ENCODE data around the gene SLC39A3.

SLC39A3 gene

DNA sequence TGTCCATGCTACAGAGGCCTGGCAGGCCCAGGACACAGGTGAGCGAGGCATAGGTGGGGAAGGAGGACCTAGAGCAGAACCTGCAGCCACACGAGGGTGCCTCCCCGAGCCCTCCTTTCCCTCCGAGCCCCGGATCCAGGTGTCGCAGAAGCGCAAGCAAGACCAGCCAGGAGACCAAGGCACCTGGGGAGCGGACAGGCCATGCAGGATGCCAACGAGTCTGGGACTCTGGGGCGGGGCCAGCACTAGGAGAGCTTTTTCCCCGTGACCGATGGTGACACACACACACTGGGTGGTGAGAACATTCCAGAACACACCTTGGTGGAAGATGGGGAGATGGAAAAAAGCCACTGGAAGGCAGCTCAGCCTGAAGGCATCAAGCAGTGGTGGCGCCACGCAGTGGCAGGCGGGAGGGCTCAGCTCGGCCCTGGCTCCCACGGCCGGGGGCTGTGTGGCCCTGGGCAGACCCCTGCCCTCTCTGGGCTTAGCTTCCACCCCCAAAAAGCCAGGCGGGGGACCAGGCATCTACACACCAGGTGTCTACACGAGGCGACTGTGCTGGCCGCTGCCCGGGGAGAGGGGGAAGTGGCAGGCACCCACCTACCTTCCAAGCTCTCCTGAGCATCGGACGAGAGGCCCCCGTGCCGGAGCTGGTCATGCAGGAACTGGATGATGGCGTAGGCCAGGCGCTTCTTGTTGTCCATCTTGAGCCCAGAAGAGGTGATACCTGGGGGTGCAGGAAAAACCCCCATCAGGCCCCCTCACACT, 28.7 kb upstream of the SLC39A3 start:
- DNase-seq (ENCODE audit: low read depth) = no peak

DNA sequence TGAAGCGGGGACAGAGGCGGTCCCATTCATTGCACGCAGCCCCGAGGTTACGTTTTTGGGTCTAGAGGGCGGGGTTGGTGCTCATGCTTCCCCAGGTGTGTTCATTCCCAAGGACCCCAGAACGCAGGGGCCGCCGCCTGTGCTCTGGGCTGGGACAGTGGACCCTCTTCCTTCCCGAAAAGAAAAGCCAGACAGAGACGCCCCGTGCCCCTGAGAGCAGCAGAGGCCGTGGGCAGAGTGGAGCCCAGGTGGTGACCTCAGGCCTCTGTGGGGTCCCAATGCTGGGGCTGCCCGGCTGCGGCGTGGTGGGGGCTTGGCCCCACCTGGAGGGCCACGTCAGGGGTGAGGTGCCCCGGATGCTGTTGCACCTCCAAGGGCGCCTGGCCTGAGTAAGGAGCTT, 27.9 kb upstream of the SLC39A3 start:
- DNase-seq (ENCODE audit: low read depth) = no peak

DNA sequence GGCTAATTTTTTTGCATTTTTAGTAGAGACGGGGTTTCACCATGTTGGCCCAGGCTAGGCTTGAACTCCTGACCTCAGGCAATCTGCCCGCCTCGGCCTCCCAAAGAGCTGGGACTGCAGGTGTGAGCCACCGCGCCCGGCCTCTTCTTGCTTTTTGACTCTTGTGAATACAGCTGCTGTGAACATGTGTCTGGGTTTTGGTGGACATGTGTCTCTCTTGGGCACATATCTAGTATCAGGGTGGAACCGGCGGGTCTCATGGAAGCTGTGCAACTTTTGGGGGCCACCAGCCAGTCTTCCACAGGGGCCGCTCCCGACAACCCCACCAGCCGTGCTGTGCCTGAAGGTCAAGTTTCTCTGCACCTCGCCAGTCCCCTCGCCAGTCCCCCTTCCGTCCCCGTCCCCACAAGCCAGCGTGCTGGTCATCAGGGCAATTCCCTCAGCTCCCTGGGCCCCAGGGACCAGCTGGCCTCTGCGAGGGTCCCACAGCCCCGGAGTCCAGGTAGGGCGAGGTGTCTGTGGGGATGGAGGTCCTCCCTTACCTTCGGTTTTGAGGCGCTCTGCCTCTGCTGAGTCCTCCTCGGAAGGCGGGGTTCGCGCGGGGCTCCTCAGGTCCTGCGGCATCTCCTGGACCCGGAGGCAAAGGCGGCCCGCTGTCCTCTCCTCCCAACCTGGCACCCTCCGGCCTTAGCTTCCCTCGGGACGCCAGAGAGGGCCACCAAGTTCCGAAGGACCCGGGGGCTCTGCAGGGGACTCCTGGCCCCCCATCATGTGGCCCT, 27.0 kb upstream of the SLC39A3 start:
- no peak for DNase-seq (ENCODE audit: low read depth)

DNA sequence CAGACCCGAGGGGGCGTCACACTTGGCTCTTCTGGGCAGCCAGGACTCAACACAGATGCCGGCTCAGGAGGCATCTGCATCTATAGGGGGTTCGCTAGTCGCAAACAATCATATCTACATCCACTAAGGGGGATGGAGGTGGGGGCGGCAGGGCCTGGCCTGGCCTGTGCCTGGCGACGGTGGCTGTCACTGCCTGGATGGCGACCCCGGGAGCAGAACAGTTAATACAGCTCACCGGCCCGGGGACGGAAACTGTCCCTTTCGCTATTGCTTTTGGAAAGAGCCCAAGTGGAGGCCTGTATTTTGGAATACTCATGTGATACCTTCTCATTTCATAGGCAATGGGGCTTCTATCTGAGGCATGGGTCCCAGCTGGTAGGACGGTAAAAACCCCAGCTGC, 25.6 kb upstream of the SLC39A3 start:
- DNase-seq (ENCODE audit: low read depth) = no peak

DNA sequence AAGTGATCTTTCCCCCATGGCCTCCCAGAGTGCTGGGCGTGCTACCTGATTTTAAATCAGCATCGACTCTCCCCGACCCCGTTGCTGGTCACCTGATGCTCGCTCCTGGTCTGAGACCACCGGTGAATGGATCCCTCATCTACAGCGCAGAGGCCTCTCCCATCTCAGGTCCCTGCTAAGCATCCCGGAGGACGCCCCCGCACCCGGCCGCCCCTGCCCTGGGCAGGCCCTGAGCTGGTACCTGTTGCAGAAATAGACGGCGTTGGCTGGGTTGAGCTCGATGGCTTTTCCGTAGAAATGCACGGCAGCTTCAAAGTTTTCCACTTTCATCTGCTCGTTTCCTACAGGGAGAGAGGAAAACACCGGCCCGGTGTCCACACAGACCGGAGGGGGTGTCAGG, 25.1 kb upstream of the SLC39A3 start:
- DNase-seq (ENCODE audit: low read depth) = no peak

DNA sequence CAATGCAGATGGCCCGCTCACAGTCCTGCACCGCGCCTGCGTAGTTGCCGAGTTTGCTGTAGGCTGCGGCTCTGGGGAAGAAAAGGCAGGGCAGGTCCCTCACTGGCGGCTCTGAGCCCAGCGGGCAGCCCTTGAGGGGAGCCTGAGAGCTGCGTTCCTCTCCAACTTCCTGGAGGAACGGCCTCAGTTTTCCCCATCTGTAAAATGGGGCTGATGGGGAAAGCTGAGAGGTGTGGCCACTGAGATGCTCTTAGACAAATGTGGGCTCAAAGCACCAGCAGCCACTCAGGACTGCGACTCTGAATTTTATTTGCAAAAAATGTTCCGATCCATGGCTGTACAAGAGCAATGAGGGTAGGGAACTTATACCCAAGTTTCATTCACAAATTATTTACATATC, 23.9 kb upstream of the SLC39A3 start:
- DNase-seq (ENCODE audit: low read depth) = no peak

DNA sequence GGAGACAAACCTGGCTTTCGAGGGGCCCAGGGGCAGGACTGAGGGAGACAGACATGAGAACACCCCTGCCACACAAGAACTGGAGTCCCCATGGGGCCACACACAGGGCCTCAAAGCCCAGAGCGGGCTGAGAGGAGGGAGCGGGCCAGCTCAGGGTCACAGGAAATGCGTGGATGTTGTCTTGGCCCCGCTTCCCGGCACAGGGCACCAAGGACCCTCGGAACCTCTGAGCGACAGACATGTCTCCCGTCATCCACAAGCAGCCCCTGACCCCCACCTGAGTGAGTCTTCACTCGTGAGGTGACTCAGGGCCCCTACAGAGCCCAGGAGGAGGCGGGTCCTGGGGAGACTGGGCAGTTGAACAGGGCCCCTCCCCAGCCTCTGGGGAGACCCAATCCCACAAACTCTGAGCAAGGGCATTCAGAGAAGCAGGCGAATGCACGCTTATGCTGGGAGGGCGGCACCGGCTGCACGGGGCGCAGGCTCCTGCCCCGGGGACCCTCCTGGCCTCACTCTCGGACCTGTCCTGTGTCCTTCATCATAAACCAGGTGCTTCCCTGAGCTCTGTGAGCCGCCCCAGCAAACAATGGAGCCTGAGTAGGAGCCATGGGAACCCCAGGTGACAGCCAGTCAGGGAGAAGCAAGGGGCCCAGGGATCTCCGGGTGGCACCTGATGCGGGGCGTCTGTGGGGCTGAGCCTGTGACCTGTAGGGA, 23.1 kb upstream of the SLC39A3 start:
- DNase-seq (ENCODE audit: low read depth) = no peak

DNA sequence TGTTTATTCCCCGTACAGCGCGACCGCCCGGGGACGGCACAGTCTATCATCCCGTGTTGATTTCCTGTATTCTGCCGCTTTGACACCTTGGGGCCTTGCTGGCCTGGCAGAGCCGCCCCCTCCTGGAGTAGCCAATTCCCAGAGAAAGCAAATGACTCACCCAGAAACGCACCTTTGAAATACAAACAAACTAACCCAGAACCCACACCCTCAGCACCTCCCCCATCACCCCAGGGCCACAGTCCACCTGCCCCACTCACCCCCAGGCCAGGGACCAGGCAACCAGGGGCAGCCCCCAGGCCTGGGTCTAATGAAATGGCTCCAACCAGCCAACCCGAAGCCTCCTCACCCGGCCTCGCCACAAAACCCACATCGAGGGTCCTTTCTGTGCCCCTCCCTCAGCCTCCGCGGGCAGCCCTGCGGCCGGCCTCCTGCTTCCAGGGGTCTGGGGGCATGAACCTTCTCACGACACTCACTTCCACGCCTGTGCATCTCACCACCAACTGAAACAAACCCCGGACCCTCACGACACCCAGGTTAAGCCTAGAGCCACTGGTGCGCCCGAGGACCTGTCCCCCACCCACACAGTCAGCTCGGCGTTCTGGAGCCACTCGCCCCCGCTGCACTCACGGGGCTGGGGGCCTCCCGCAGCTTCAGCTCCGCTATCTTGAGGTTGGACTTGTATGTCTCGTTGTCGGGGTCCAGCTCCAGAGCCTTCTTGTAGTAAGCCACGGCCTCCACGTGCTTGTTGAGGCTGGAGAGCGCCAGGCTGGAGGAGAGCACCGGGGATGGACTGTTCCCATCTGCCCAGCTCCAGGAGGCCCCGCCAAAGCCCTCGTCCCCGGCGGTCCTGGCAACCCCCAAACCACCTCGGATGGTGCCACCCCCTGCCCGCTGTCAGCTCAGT, 22.3 kb upstream of the SLC39A3 start:
- DNase-seq (ENCODE audit: low read depth) = no peak

DNA sequence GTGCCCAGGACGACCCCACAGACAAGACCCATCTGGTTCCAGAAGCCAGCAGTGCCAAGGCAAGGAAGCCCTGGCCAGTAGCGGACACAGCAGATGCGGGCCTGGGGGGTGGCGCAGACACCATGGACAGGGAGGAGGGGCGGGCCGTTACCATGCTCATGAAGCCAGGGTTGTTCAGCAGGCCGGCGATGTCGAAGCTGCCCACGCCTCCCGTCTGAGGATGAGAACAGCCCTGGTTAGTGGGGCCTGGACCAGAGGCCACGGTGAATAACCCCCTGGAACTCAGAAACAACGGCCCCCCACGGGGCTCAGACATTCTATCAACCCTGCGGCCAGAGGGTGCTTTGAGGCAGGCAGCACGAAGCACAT, 21.5 kb upstream of the SLC39A3 start:
- no peak for DNase-seq (ENCODE audit: low read depth)

DNA sequence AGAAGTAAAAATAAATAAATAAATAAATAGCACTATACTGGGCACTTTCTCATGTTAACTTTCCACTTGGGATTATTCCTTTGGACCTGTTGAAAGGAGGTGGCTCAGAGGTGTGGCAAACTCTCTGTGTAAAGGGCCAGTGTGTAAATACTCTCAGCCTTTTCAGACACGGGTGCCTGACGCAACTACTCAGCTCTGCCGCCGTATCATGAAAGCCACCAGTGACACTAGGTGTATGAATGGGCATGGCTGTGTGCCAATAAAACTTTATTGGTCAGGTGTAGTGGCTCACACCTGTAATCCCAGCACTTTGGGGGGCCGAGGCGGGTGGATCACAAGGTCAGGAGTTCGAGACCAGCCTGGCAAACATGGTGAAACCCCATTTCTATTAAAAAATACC, 20.1 kb upstream of the SLC39A3 start:
- DNase-seq (ENCODE audit: low read depth) = no peak

DNA sequence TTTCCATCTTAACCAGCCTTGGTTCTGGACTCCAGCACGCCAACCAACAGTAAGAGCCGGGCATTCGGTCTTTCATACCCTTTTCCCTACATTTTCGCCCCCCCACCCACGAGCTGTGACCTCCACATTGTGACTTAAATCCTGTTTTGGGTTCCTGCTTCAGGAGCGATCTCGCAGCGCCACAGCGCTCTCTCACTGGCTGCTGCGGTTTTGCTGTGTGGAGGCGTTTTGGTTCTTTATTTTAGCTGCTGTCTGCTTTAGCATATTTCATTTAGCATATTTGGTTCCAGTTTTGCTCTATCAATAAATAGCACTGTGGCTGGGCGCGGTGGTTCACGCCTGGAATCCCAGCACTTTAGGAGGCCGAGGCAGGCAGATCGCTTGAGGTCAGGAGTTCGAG, 19.5 kb upstream of the SLC39A3 start:
- DNase-seq (ENCODE audit: low read depth) = no peak

DNA sequence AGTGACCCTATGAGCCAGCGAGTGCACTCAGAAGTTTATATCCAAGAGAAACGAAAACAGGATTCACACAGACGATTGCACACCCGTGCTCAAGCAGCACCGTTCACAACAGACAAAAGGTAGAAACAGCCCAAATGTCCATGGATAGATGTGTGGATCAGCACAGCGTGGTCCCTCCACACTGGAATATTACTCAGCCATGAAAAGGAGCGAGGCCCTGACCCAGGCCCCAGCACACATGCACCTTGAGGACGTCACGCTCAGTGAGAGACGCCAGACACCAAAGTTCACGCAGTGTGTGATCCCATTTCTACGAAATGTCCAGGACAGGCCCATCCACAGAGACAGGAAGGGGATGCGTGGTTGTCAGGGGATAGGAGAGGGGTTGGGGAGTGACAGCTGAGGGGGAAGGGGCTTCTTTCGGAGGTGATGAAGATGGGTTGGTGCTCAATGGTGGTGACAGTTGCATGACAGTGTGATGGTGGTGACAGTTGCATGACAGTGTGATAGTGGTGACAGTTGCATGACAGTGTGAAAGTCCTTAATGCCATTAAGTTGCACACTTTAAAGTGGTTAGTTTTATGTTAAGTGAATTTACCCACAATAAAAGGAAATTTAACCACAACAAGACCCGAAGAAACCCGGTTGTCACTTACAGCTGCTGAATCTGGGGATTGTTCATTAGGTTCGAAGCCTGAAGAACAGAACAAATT, 18.9 kb upstream of the SLC39A3 start:
- no peak for DNase-seq (ENCODE audit: low read depth)

DNA sequence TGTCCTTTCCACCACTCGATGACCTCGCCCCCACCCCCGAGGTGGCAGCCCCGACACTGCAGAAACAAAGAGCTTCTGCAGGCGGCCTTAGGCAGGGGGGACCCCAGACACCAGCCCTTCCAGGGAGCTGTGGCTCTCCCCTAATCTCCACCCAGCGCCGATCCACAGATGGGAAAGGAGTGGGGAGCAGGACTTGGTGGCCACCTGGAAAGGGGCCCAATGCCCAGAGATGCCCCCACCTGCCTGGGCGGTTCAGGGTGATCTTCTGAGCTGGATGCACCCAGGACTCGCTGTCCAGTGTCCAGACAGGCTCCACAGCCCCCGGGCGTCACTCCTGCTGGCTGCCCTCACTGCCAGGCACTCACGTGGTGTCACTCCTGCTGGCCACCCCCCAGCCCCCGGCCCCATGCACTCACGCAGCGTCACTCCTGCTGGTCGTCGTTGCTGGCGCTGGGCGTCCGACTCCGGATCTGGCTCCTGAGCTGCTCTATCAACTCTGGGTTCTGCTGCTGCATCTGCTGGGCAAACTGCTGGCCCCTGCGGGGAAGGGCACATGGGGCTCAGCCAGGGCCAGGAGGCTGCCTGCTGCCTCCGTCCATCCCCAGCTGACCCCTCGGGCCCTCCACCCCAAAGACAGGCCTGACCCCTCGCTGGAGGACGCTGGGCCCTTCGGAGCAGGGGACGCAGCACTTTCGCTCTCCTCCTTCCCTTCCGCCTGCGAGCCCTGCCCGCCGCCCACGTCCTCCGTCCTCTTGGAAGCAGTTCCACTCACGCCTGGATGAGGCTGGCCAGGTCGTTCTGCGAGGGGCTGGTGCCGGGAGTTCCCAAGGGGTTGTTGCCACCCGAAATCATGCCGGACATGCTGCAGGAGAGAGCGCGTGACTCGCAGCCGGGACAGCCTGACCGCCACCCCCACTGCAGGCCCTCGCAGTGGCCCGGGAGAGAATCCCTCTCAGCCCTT, 17.4 kb upstream of the SLC39A3 start:
- DNase-seq (ENCODE audit: low read depth) = no peak

DNA sequence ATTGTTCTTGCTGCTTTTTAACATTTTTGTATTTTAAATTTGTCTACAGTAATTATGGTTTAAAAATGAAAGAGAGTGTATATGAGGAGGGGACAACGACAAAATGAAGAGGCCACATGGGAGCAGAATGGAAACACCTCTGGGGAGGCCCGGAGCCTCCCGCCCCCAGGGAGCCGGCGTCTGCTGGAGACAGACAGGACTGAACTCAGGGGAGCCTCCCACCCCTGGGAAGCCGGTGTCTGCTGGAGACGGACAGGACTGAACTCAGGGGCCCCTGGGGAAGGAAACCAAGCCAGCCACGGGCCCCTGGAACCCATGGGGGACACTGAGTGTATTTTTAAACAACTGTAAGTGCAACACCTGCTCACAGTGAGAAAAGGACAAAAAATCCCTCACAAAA, 16.7 kb upstream of the SLC39A3 start:
- DNase-seq (ENCODE audit: low read depth) = no peak

DNA sequence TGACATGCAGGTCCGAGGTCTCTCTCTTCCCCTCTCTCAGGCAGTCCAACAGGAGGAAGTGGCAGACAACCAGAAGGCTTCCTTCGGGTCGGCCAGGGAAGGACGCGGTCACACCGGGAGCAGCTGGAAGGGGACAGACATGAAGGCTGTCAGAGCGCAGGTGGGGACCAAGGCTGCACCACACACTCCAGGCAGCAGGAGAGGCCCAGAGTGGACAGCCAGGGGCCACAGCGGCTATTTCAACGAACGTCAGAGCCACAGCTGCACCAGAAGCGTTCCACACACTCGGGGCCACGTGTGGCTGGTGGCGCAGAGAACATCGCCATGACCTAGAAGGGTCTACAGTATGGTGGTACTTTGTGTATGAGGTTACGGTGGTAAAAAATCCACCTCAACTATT, 16.0 kb upstream of the SLC39A3 start:
- DNase-seq (ENCODE audit: low read depth) = no peak

DNA sequence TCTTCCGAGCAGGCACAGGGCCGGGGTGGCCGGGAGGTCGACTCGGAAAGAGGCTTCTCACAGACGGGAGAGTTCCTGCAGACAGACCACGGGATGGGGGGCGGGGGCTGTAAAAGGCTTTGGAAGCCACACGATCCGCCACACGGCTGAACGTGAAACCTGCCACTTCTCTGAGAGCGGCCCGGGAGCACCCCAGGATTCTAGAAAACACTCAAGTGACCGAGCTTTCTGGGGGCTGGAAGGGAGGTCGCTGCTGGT, 15.6 kb upstream of the SLC39A3 start:
- DNase-seq (ENCODE audit: low read depth) = no peak

DNA sequence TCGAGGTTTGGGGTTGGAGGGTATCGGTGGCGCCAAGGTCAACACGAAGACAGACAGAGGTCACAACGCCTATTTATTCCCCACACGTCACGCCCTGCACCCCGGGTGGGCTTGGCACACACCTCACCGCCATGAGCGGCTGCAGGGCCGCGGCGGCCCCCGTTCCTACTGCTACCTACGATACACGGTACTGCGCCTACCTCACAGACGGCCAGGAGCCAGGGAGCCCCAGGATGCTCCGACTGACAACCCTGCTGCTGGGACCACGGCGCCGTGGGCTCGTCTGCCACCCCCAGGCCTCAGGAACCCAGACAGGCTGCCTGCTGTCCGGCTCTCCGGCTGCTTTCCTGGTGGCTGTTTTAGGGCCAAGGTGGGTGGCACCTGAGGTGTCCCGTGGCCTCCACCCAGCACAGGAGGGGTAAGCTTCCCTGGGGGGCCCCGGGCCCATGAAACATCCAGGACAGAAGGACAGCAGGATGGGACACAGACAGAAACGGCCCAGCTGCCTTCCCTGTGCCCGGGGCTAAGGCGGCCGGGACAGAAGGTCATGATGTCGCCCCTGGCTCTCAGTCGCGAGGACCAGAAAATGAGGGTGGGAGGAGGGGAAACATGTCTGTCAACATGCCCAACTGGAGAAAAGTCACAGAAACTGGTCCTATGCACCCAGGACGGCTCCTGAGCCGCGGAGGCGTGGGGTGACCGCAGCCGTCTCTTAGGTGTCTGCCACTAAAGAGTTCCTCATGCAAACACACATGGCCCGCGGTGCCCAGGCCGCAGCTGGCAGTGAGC, 15.0 kb upstream of the SLC39A3 start:
- no peak for DNase-seq (ENCODE audit: low read depth)

DNA sequence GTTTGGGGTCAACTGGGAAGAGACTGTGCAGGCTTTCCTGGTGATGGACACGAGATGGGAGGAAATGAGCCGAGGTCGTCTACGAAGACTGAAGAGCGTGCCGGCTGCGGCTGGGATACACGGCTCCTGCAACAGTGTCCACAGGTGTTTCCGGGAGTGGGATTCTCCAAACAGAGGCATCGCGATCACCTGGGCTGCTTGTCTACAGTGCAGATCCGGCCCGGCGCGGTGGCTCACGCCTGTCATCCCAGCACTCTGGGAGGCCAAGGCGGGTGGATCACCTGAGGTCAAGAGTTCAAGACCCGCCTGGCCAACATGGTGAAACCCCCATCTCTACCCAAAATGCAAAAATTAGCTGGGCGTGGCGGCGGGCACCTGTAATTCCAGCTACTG, 11.6 kb upstream of the SLC39A3 start:
- no peak for DNase-seq (ENCODE audit: low read depth)

DNA sequence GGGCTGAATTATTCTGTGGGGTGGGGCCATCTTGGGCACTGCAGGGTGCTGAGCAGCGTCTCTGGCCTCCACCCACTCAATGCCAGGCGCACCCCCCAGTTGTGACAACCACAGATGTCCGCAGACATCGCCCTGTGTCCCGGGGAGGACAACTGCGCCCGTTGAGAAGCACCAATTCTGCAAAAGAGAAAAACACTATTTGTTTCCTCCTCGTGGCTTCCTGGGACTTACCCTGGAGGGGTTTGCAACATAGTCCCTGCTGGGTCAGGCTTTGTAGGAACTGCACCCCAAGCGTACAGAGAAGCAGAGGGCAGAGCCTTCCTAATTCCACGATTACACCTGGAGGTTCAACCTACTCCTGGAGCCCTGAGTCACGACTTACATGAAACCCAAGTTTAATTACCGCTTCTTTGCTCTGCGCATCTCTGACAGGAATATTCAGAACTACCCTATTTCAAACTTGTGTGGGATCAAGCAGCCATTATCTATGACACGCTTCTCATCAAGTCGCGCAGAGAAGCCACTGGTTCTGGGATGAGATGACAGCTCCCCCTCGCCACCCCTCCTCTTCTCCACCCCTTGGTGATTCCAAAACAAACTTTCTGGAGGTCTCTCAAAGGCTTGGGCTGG, 11.1 kb upstream of the SLC39A3 start:
- no peak for DNase-seq (ENCODE audit: low read depth)

Data from EH (cell line).